Spleen (tissue), 11 donors: ENCODE measurements around the gene IMMP1L. TPM values are rescaled to one million over a fixed set of nuclear protein-coding genes. Genes with fewer than 3 reads are reported as not detected.
"Not testable (repeated sequence)": the region's sequence is repeated elsewhere in the genome, so short reads cannot be mapped to it uniquely, and the experiment has no call there.

Experiments used
- DNase-seq: peaks from one replicate; pipeline ENCODE4 v3.0.0-alpha.2; 2020
- H3K27ac ChIP-seq, 8 donors: fragments of 200-600 bp; sonication (generic) in 7 of 8; 1 replicate in 4 of 8; 2 replicates in 4 of 8; pipeline versions ENCODE4 v1.5.0 to v1.8.0; 2016 to 2021; ENCODE audit warnings: inconsistent platforms in 4 of 8, mild to moderate bottlenecking in 4 of 8, moderate library complexity in 1 of 8
- H3K27me3 ChIP-seq, 7 donors: fragments of 200-600 bp; sonication (generic) in 6 of 7; replicated peaks in 1 of 7; 1 replicate in 4 of 7; 2 replicates in 3 of 7; pipeline versions ENCODE4 v1.5.0 to v1.8.0; 2016 to 2021; ENCODE audit warnings: inconsistent platforms in 3 of 7, mild to moderate bottlenecking in 1 of 7
- H3K36me3 ChIP-seq, 6 donors: fragments of 200-600 bp; sonication (generic) in 5 of 6; 1 replicate in 4 of 6; 2 replicates in 2 of 6; pipeline versions ENCODE4 v1.5.0 to v1.8.0; 2016 to 2021; ENCODE audit warnings: inconsistent platforms in 2 of 6
- H3K4me1 ChIP-seq, 6 donors: fragments of 200-600 bp; sonication (generic) in 5 of 6; 1 replicate in 3 of 6; 2 replicates in 3 of 6; pipeline versions ENCODE4 v1.5.0 to v1.8.0; 2016 to 2021; ENCODE audit warnings: inconsistent platforms in 3 of 6
- H3K4me3 ChIP-seq, 8 donors: fragments of 200-600 bp; sonication (generic) in 7 of 8; 1 replicate in 4 of 8; 2 replicates in 4 of 8; pipeline versions ENCODE4 v1.5.0 to v1.8.0; 2016 to 2021; ENCODE audit warnings: inconsistent platforms in 4 of 8, mild to moderate bottlenecking in 4 of 8, moderate library complexity in 2 of 8
- H3K9me3 ChIP-seq, 8 donors: fragments of 200-600 bp; sonication (generic) in 7 of 8; 1 replicate in 4 of 8; 2 replicates in 4 of 8; pipeline versions ENCODE4 v1.5.0 to v1.8.0; 2016 to 2021; ENCODE audit warnings: inconsistent platforms in 4 of 8
- CTCF ChIP-seq, 11 experiments: fragments of 200-600 bp in 7 of 11; fragments of 450-650 bp in 4 of 11; sonication (generic) in 4 of 11; IDR thresholded peaks in 8 of 11; conservative IDR thresholded peaks in 3 of 11; 1 replicate in 7 of 11; 2 replicates in 4 of 11; pipeline versions ENCODE4 v1.4.0 to v1.8.0; 2016 to 2021; ENCODE audit warnings: antibody characterized with exemption in 11 of 11, inconsistent platforms in 4 of 11, mild to moderate bottlenecking in 1 of 11
- POLR2A ChIP-seq, 3 donors: fragments of 450-650 bp; IDR thresholded peaks; one replicate each; pipeline ENCODE4 v1.5.1; 2017; ENCODE audit warnings: antibody characterized with exemption in 3 of 3, mild to moderate bottlenecking in 1 of 3
- POLR2AphosphoS5 ChIP-seq, 3 donors: sonication (generic); formaldehyde crosslinking; IDR thresholded peaks; one replicate each; pipeline ENCODE4 v1.5.1; 2017; ENCODE audit warnings: antibody characterized with exemption in 3 of 3
- WGBS, 5 donors: extraction: QIAGEN DNeasy Blood & Tissue Kit in 3 of 5; methylation state at CpG; one replicate each; pipeline versions ENCODE4 v1.1.5 to v1.1.7; 2013 to 2018; 5-methylcytosine and 5-hydroxymethylcytosine counted together
- intact Hi-C: fragments of 100-400 bp; cut with DNase I; formaldehyde crosslinking; loops from one replicate; pipeline ENCODE4 v1.15.0; 2023; ENCODE audit warnings: low total_unique reads
- polyA plus RNA-seq, 3 donors: library from polyadenylated mRNA; stranded (reverse); fragments of 200-250 nt; gene quantifications; one replicate each; pipeline ENCODE4 v1.2.1, GENCODE V29; 2013
- total RNA-seq, 7 donors: library from RNA; depleted of rRNA in 3 of 7; stranded (reverse); fragments of >200 nt in 3 of 7; fragmentation: NEBNext Ultra II Directional in 4 of 7; extraction: Animal tissue kit (Norgen Biotek cat#: 25700) in 4 of 7; gene quantifications; one replicate each; pipeline versions ENCODE4 v1.1.0 to v1.2.1, GENCODE V29; 2016 to 2021
- donor health status: healthy with polysubstance abuse.
- donor health status: DM: no; HTN: no; CAD: no; lungs with moderate emphysema.
- donor health status: DM: no; HTN: no; CAD: no.
- donor health status: Bipolar disorder and iron deficiency.
- donor health status: healthy.
- donor health status: DM: no; HTN: no; CAD: no.
- donor health status: DM: yes; HTN: yes; CAD: no.

The IMMP1L gene
- total and polyA plus RNA-seq, 10 donors = 13.5 to 33.1 (median 20.1) TPM

GRCh38 chr11:31509051-31509428 is 382 bp downstream of the IMMP1L start:
- no peak for DNase-seq
- Histone ChIP-seq H3K27ac (peak overlapping the region in 7 of 8 donors; percentile 79 to 89 (median 87)), H3K27me3 (no peaks in the 10 kb centered on the region), H3K4me1 (peaks cover 18 to 58% (median 36%) of the 10 kb centered on the region in 6 donors), H3K9me3 (no peaks in the 10 kb centered on the region), H3K4me3 (peak overlapping the region; percentile 70 to 94 (median 78)), H3K36me3 (peaks cover 0 to 13% (median 1%) of the 10 kb centered on the region in 6 donors)
- TF ChIP-seq CTCF (IDR thresholded peaks at IDR 0.05 in 8 of 11, conservative IDR thresholded peaks at IDR 0.05 in 3 of 11) (no peak), POLR2AphosphoS5 (IDR thresholded peaks at IDR 0.05) (no peak)
- intact Hi-C loops = no loop called here
- 1 to 2% (median 1%) methylated on average over 8 of the region's 8 CpGs for WGBS, 5 donors

GRCh38 chr11:31500560-31500959 is 8.9 kb downstream of the IMMP1L start:
- Histone ChIP-seq H3K36me3 (peaks cover 0 to 20% (median 1%) of the 10 kb centered on the region in 6 donors), H3K4me3 (no peak overlapping the region), H3K27ac (no peak overlapping the region), H3K27me3 (no peaks in the 10 kb centered on the region), H3K9me3 (no peaks in the 10 kb centered on the region), H3K4me1 (peaks cover 0 to 6% (median 0%) of the 10 kb centered on the region in 6 donors)
- no peak for DNase-seq
- 94 to 99% (median 96%) methylated on average over 2 of the region's 2 CpGs for WGBS, 5 donors
- no peak for TF ChIP-seq CTCF (IDR thresholded peaks at IDR 0.05 in 8 of 11, conservative IDR thresholded peaks at IDR 0.05 in 3 of 11)
- TF ChIP-seq POLR2A (IDR thresholded peaks at IDR 0.05) = no peak
- no peak for TF ChIP-seq POLR2AphosphoS5 (IDR thresholded peaks at IDR 0.05)
- intact Hi-C loops = no loop called here

- 93 to 98% (median 96%) methylated on average over 3 of the region's 3 CpGs for WGBS, 5 donors
- DNase-seq = no peak
- H3K36me3 ChIP-seq = peaks cover 0 to 20% (median 0%) of the 10 kb centered on the region in 6 donors
- H3K4me1 ChIP-seq = peaks cover 0 to 3% (median 0%) of the 10 kb centered on the region in 6 donors
- intact Hi-C loops = no loop called here
- no peaks in the 10 kb centered on the region for H3K9me3 ChIP-seq
- H3K27ac ChIP-seq = no peak overlapping the region
- TF ChIP-seq POLR2A (IDR thresholded peaks at IDR 0.05) (no peak), POLR2AphosphoS5 (IDR thresholded peaks at IDR 0.05) (no peak), CTCF (IDR thresholded peaks at IDR 0.05 in 8 of 11, conservative IDR thresholded peaks at IDR 0.05 in 3 of 11) (no peak)
- H3K27me3 ChIP-seq = no peaks in the 10 kb centered on the region
- H3K4me3 ChIP-seq = no peak overlapping the region
These were observed 9.7 kb downstream of the IMMP1L start for GRCh38 chr11:31499576-31500178.

GRCh38 chr11:31493762-31494161 is 15.7 kb downstream of the IMMP1L start:
- H3K4me1 ChIP-seq, DNase-seq, intact Hi-C loops, H3K27me3 ChIP-seq, H3K4me3 ChIP-seq, H3K9me3 ChIP-seq, H3K27ac ChIP-seq: not testable (repeated sequence)
- peaks cover 0 to 36% (median 2%) of the 10 kb centered on the region in 6 donors for H3K36me3 ChIP-seq
- WGBS, 5 donors = 95 to 99% (median 97%) methylated on average over 4 of the region's 4 CpGs
